Erythroblast (primary cell): Measurements from ENCODE around the gene PMAIP1.

Experiments used
- DNase-seq, 2 experiments: peaks; one replicate each; lab custom pipeline; 2025; lab: John Stamatoyannopoulos, UW
- GATA1 ChIP-seq: IDR thresholded peaks from 2 replicates; pipeline ENCODE4 v1.6.1; 2011; ENCODE audit warnings: low read depth, mild to moderate bottlenecking, control low read depth, low read length, moderate library complexity
- POLR2A ChIP-seq: IDR thresholded peaks from 2 replicates; pipeline ENCODE4 v1.6.1; 2011; ENCODE audit warnings: mild to moderate bottlenecking, low read length

The PMAIP1 gene

DNA sequence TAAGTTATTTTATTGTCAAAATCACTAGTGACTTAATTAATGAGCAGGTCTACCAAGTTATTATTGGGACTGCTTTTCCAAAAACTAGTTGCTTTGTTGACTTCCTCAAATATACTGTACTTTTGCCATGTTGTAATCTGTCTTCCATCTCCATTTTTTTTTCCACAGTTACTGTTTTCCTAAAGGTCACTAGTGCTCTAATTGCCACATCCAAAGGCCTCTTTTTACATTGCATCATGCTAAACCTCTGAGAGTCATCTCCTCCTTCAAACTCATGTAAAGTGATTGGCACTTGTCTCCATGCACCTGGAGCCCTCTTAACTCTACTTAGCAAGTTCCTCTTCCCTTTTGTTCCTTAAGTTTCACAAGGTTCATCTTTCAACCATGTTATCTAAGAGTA lies 11.8 kb downstream of the PMAIP1 start:
- TF ChIP-seq GATA1 (no peak), POLR2A (no peak)
- DNase-seq: peak in 1 of 2 experiments; percentile 21

DNA sequence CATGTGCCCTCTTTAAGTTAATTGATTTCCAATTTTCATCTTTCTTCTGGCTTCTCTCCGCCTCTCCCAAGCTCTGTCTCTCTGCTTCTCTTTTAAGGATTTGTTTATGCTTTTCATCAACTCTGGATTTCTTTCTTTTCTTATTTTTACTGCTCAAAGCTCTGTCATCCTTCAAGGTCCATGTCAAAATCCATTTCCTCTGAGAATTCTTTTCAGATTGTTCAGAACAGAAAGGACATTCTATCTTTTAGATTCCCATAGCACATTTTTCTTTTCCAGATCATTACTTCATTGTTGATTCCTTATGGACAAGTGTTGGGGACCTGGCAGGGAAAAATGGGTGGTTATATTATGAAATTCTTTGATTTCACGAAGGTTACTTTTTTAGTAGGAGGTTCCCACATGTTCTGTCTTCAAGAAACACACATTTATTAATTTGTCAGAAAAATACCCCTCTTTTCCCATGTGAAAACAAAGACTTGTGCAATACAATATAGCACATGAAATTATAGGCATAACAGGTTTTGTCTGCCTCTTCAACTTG lies 12.3 kb downstream of the PMAIP1 start:
- TF ChIP-seq POLR2A (no peak), GATA1 (no peak)
- DNase-seq: no peak

GRCh38 chr18:59915606-59916005 lies 15.8 kb downstream of the PMAIP1 start:
- no peak for DNase-seq
- TF ChIP-seq POLR2A (no peak), GATA1 (no peak)

GRCh38 chr18:59916746-59917145 lies 16.9 kb downstream of the PMAIP1 start:
- DNase-seq: no peak
- TF ChIP-seq GATA1 (no peak), POLR2A (no peak)

- peak; percentile 66 to 79 for DNase-seq
- no peak for TF ChIP-seq POLR2A
- no peak for TF ChIP-seq GATA1
Measured at GRCh38 chr18:59917422-59917821, 17.6 kb downstream of the PMAIP1 start.

GRCh38 chr18:59918320-59918755 lies 18.5 kb downstream of the PMAIP1 start:
- TF ChIP-seq GATA1: no peak
- TF ChIP-seq POLR2A: peak; percentile 45
- peak; percentile 94 to 96 for DNase-seq

DNA sequence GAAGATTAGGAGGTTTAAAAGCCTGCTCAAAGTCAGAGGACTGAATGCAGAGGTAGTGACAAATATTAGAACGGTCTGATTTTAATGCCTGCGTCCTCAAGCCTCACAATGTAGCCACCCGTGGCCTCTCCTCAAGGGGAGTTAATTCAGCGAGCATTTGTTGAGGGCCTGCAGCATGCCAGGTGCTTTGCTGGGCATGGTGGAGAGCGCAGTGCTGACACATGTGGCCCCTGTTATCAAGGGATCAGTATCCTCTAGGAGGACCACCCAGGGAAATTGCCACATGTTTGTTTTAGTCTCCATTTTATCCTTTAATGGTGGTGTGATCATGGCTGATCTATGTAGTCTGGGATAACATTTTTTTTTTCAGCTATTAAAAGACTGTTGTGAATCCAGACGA lies 19.2 kb downstream of the PMAIP1 start:
- peak; percentile 49 to 56 for DNase-seq
- TF ChIP-seq GATA1: no peak
- no peak for TF ChIP-seq POLR2A

GRCh38 chr18:59921384-59921891 lies 21.6 kb downstream of the PMAIP1 start:
- TF ChIP-seq POLR2A: no peak
- TF ChIP-seq GATA1: no peak

GRCh38 chr18:59923539-59924196 lies 23.9 kb downstream of the PMAIP1 start:
- no peak for DNase-seq
- TF ChIP-seq POLR2A: no peak
- TF ChIP-seq GATA1: no peak

More at GRCh38 chr18:59921384-59921891, 21.6 kb downstream of the PMAIP1 start:
- no peak for DNase-seq

DNA sequence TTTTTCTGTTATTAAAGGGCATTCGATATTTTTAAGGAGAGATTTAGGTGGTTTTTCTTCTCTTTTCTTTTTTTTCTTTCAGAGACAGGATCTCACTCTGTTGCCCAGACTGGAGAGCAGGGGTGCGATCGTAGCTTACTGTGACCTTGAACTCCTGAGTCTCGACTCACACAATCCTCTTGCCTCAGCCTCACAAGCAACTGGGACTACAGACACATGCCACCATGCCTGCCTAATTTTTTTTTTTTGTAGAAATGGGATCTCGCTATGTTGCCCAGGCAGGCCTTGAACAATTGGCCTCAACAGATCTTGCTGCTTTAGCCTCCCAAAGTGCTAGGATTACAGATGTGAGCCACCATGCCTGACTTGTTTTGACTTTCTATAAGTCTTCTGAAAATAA lies 26.3 kb downstream of the PMAIP1 start:
- TF ChIP-seq POLR2A (no peak), GATA1 (no peak)
- no peak for DNase-seq

DNA sequence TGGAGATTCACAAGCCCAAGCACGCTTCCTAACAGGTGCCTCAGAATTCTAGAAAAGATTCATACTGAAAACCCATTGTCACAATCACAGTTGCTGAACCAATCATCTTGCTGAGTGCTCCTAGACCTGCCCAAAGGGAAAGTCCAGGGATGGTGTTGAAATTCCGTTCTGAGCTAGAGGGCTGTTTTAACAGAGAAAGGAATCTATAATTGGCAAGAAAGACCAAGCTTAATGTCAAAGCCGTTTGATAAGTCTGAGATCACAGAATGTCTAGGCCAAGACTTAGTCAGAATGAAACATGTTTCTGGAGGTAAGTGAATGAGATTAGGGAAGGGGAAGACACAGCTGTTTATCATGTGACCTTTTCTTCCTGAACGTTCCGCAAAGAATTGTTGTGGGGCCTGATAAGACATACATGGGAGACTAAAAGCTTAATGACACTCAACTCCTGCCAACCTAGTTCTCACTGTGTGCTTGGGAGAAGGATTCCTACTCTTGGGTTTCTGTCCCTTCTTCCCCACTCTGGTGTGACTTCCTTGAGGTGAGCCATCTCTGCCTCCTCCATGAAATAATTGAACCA lies 27.5 kb downstream of the PMAIP1 start:
- DNase-seq: peak; percentile 45 to 76

GRCh38 chr18:59928201-59928600 lies 28.4 kb downstream of the PMAIP1 start:
- TF ChIP-seq GATA1 (no peak), POLR2A (no peak)
- DNase-seq: no peak

More for the DNA sequence above, 27.5 kb downstream of the PMAIP1 start:
- TF ChIP-seq POLR2A (no peak), GATA1 (no peak)

- TF ChIP-seq GATA1 (no peak), POLR2A (no peak)
- no peak for DNase-seq
Measured at GRCh38 chr18:59929621-59930295, 30.0 kb downstream of the PMAIP1 start.

DNA sequence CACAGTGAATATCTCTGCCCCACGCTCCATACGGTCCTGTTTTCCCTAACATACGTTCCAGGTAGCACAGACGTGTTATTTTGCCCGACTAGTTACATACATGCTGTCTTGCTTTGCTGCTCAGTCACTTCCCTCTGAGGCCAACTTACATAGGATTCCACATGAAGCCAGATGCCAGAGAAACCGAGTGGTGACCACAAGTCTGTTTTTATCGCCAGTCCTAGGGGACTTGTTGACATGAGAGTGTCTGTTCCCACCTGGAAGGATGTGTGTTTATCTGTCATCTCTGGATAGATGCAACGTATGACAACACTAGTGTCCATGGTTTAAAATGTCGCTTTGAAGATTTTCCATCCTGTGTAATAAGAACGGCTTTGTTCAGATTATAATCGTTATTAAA lies 32.6 kb downstream of the PMAIP1 start:
- TF ChIP-seq GATA1: no peak
- no peak for TF ChIP-seq POLR2A
- no peak for DNase-seq
